HG03196 (cell line): Measurements from ENCODE around the gene ALK.

Experiments
- ATAC-seq: cut with Tn5 transposase; IDR thresholded peaks from one replicate; pipeline ENCODE4 v1.9.1; 2021; ENCODE audit not compliant: unreplicated experiment

ALK gene

GRCh38 chr2:29305762-29306161 lies 615.6 kb downstream of the ALK start:
- ATAC-seq, result no peak

GRCh38 chr2:29304399-29305060 lies 616.9 kb downstream of the ALK start:
- no peak for ATAC-seq

GRCh38 chr2:29296585-29296984 lies 624.8 kb downstream of the ALK start:
- ATAC-seq, result no peak

- no peak for ATAC-seq
Measured at GRCh38 chr2:29295845-29296244, 625.5 kb downstream of the ALK start.

- no peak for ATAC-seq
Measured at GRCh38 chr2:29293830-29294438, 627.5 kb downstream of the ALK start.

- no peak for ATAC-seq
Measured at GRCh38 chr2:29290293-29291047, 630.9 kb downstream of the ALK start.

- ATAC-seq, result no peak
Measured at GRCh38 chr2:29284671-29285070, 636.7 kb downstream of the ALK start.

GRCh38 chr2:29281916-29282247 lies 639.5 kb downstream of the ALK start:
- ATAC-seq, result no peak

- no peak for ATAC-seq
Measured at GRCh38 chr2:29281086-29281915, 640.1 kb downstream of the ALK start.

GRCh38 chr2:29278966-29279365 lies 642.4 kb downstream of the ALK start:
- no peak for ATAC-seq

- ATAC-seq, result no peak
Measured at GRCh38 chr2:29276151-29276550, 645.2 kb downstream of the ALK start.

- no peak for ATAC-seq
Measured at GRCh38 chr2:29275186-29275585, 646.2 kb downstream of the ALK start.

GRCh38 chr2:29273685-29274611 lies 647.4 kb downstream of the ALK start:
- no peak for ATAC-seq

GRCh38 chr2:29273004-29273684 lies 648.2 kb downstream of the ALK start:
- ATAC-seq, result no peak

- no peak for ATAC-seq
Measured at GRCh38 chr2:29272311-29272710, 649.1 kb downstream of the ALK start.

GRCh38 chr2:29270701-29271121 lies 650.7 kb downstream of the ALK start:
- ATAC-seq, result no peak

- ATAC-seq, result no peak
Measured at GRCh38 chr2:29269765-29270109, 651.6 kb downstream of the ALK start.

GRCh38 chr2:29269095-29269764 lies 652.2 kb downstream of the ALK start:
- no peak for ATAC-seq

- ATAC-seq, result no peak
Measured at GRCh38 chr2:29267720-29268119, 653.7 kb downstream of the ALK start.
